GM19455 (cell line): ENCODE measurements around the gene DLG5.
A peak's percentile ranks its signal among the peaks of the same experiment; 100 is the strongest.

Experiments
- ATAC-seq: cut with Tn5 transposase; IDR thresholded peaks from one replicate; pipeline ENCODE4 v1.9.1; 2021; ENCODE audit not compliant: unreplicated experiment

Gene DLG5, protein sequence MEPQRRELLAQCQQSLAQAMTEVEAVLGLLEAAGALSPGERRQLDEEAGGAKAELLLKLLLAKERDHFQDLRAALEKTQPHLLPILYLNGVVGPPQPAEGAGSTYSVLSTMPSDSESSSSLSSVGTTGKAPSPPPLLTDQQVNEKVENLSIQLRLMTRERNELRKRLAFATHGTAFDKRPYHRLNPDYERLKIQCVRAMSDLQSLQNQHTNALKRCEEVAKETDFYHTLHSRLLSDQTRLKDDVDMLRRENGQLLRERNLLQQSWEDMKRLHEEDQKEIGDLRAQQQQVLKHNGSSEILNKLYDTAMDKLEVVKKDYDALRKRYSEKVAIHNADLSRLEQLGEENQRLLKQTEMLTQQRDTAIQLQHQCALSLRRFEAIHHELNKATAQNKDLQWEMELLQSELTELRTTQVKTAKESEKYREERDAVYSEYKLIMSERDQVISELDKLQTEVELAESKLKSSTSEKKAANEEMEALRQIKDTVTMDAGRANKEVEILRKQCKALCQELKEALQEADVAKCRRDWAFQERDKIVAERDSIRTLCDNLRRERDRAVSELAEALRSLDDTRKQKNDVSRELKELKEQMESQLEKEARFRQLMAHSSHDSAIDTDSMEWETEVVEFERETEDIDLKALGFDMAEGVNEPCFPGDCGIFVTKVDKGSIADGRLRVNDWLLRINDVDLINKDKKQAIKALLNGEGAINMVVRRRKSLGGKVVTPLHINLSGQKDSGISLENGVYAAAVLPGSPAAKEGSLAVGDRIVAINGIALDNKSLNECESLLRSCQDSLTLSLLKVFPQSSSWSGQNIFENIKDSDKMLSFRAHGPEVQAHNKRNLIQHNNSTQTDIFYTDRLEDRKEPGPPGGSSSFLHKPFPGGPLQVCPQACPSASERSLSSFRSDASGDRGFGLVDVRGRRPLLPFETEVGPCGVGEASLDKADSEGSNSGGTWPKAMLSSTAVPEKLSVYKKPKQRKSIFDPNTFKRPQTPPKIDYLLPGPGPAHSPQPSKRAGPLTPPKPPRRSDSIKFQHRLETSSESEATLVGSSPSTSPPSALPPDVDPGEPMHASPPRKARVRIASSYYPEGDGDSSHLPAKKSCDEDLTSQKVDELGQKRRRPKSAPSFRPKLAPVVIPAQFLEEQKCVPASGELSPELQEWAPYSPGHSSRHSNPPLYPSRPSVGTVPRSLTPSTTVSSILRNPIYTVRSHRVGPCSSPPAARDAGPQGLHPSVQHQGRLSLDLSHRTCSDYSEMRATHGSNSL (N-terminal part only)

DNA sequence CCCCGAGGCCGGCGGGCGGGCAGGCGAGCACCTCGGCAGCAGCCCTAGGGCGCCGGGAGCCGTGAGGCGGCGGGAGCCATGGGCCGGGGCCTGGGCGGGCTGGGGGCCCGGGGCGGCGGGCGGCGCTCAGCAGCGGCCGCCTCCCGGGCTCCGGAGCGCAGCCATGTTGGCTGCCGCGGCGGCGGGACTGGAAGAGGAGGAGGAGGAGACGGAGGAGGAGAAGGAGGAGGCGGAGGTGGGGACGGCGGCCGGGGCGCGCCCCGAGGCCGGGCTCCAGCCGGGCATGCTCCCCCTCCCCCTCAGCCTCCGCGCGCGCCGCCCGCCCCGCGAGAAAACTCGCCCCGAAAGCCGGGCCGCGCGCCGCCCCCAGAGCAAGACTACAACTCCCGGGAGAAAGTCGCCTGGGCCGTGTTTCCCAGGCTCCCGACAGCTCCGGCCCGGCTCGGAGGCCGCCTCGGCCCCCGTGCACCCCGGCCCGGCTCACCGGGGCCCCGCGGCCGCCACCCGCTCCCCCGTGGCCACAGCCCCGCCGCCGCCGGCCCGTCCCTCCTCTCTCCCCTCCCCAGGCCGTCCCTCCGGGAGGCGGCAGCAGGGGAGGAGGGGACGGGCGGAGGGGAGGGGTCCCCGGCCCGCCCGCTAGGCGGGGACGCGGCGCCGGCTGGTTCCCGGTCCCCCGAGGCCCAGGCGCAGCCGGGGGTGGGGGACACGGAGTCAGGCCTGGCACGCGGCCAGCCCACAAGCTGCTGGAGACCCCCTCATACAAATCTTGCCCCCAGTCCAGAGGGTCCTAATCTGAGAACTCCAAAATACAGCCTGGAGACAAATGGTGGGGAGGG lies at the start of gene DLG5:
TSS of gene DLG5 (minus strand) at position 190 of the 836 bp plus-strand sequence. CDS start 235 bp downstream, outside the sequence.
- peak; percentile 64 for ATAC-seq

DNA sequence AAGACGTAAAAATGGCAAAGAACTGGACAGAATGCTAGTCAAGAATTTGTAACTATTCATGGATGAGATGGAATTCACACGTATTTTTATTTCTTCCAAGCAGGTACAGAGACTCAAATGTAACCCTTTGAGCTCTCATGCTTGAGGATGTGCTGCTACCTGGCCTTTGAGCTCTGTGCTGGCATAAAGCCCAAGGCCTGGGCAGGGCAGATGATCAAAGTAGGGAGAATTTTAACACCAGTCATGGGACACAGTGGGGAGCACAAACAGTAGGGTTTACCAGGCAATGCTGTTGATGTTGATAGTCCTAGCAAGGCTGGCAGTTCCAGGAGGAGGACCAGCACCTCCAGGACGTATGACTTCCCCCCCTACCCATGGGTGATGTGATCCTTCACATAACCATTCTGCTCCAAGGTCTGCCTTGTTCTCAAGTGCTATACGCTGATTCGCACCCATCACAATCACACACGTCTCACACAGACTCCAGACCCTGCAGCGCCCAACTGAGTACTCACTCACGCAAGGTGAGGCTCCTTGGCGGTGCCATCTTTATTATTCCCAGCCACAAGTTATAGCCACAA lies 48.6 kb upstream of the DLG5 start:
- no peak for ATAC-seq

DNA sequence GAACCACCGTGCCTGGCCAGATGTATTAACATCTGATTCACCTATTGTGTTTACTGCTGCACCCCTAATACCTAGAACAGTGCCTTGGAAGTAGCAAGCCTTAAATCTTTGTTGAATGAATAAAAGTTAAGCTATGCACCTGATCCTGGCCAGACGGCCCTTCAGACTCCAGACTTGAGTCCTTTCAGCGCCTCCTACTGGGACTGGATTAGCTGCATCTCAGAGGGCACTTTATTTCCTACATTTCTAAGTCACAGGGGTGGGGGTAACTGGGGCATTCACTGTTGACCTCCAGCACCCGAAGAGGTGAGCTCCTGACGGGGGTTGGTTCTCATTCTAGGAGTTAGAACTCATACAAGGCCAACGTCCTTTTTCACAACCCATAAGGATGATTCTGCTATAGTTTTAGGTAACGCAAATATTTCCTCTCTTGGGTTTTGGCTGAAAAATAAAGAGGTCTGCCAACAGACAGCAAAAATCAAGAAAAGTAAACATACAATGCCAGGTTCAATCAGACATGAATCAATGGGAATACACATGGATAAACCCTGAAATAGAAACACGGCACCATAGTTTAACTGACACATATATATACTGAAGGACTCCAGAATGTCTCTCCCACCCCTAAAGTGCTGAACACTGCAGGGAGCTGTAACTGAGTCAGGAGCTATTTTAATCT lies 48.0 kb upstream of the DLG5 start:
- ATAC-seq, result no peak

DNA sequence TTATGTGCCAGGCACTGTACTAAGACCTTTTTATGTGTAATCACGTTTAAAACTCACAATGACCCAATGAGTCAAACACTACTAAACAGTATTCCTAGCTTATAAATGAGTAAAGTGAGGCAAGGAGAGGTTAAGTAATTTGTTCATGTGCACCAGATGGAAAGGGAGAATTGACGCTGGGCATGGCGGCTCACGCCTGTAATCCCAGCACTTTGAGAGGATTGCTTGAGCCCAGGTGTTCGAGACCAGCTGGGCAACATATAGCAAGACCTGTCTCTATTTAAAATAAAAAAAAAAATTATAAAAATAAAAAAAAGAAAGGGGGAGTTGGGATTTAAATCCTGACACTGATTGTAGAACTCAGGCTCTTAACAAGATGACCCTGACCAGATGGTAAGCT lies 46.7 kb upstream of the DLG5 start:
- ATAC-seq, result no peak

DNA sequence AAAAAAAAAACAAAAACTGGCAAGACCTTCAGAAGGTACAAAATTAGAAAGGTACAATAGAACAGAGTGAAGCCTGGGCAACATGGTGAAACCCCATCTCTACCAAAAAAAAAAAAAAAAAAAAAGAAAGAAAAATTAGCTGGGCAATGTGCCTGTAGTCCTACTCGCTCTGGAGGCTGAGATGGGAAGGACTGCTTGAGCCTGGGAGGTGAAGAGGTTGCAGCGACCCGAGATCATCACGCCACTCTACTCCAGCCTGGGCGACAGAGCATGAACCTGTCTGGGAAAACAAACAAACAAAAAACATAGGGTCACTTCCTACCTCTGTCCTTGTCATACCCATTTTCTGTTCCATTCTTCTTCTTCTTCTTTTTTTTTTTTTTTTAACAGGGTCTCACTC lies 45.6 kb upstream of the DLG5 start:
- ATAC-seq, result no peak

DNA sequence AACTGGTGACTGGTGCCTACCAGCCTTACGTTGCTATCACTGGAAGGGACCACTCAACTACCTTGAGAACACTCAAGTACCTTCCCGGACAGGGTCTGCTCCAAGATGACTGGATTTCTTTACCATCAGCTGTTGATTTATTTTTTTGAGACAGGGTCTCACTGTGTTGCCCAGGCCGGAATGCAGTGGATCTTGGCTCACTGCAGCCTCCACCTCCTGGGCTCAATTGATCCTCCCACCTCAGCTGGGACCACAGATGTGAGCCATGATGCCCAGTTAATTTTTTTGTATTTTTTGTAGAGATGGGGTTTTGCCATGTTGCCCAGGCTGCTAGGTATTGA lies 45.2 kb upstream of the DLG5 start:
- no peak for ATAC-seq

DNA sequence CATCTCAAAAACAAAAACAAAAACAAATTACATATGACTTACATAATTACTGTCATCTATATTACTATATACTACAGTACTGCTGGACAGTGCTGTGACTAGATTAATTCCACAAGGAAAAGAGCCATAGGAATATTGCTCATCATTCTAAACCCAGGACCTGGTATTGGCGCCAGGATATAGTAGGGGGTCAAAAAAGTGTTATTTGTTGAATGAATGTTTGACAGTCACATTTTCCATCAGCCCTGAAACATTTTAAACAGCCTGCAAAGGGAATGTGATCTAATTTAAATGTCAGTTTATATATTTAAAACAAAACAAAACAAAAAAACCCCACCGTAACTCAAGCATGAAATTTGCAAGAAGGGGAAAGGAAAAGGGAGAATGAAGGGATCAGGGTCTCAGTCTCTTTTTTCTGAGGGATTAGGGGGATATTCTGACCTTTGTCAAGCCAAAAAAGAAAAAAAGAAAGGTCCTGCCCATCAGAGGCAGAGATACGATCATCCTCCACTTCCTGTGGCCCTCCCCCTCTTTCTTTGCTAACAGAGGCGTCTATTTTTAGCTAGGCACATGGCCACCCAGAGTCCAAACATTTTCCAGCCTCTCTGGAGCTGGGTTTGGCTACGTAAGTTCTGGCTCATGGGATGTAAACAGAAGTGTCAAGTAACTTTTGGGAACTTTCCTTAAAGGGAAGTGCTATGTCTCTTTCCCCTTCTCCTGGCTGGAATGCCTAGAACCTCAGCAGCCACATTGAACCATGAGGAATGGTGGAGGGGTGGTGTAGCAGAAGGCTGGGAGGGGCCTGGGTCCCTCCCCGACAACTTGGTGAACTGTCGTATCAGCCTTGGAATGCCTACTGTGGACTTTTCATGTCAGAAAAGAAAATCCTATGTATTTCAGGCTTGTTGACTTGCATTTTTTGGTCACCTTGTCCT lies 44.6 kb upstream of the DLG5 start:
- no peak for ATAC-seq

DNA sequence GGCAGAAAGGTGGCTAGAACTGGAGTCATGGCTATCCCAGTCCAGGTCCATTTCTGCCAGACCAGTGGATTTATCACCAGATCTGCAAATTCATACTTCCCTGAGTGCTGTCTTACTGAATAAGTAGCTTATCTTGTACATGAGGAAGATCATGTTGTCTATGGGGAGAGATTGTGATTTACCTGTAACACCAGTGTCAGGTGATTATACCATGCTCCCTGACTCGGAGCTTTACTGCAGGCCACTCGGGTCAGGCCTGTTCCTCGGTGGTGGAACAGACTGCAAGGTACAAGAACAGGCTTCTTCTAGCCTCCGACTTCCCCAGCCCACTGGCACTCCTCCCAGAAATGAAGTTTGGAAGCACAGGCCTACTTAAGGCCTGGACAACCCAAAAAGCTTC lies 42.6 kb upstream of the DLG5 start:
- no peak for ATAC-seq

DNA sequence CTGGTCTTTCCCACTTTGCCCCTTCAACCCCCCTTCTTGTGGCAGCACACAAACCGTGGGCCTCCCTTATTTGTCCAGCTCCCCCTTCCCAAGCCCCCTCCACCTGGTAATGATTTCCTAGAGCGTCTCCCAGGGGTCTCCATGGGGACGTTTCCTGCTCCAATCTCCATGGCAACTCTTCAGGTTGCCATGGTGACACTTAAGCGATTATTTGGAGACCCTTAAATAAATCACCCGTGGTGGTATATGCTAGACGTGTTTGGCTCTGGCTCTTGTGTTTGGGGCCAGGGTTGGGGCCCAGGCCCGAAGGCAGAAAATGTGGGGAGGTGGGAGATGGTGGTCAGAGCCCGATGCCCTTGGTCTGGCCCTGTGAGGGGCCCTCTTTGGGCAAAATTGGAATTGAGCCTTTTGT lies 41.1 kb upstream of the DLG5 start:
- ATAC-seq, result no peak

DNA sequence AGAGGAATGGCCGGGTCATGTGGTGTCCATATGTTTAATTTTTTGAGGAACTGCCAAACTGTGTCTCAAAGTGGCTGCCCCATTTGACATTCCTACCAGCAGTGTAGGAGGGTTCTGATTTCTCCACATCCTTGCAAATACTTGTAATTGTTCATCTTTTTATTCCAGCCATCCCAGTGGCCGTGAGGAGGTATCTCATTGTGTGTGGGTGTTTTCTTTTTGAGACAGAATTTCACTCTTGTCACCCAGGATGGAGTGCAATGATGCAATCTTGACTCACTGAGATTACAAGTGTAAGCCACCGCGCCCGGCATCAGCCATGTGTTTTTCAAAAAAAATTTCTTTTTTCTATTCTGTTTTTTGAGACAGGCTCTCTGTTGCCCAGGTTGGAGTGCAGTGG lies 38.7 kb upstream of the DLG5 start:
- no peak for ATAC-seq

DNA sequence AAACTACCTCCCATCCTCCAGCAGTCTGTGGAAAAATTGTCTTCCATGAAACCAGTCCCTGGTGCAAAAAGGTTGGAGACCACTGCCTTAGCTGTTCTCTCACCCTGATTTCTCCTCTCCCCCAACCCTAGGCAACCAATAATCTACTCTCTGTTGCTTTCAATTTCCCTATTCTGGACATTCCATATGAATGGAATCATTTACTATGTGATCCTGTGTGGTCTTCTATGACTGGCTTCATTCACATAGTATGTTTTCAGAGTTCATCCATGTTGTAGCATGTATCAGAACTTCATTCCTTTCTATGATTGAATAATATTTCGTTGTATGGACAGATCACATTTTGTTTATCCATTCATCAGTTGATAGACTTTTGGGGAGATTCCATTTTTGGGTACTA lies 38.3 kb upstream of the DLG5 start:
- no peak for ATAC-seq

DNA sequence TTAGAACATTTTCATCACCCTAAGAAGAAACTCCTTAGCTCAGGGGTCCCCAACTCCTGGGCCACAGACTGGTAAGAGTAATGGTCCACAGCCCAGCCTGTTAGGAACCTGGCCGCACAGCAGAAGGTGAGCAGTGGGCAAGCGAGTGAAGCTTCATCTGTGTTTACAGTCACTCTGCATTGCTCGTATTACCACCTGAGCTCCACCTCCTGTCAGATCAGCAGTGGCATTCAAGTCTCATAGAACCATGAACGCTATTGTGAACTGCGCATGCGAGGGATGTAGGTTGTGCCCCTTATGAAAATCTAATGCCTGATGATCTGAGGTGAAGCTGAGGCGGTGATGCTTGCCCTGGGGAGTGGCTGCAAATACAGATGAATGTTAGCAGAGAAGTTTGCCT lies 37.3 kb upstream of the DLG5 start:
- no peak for ATAC-seq

DNA sequence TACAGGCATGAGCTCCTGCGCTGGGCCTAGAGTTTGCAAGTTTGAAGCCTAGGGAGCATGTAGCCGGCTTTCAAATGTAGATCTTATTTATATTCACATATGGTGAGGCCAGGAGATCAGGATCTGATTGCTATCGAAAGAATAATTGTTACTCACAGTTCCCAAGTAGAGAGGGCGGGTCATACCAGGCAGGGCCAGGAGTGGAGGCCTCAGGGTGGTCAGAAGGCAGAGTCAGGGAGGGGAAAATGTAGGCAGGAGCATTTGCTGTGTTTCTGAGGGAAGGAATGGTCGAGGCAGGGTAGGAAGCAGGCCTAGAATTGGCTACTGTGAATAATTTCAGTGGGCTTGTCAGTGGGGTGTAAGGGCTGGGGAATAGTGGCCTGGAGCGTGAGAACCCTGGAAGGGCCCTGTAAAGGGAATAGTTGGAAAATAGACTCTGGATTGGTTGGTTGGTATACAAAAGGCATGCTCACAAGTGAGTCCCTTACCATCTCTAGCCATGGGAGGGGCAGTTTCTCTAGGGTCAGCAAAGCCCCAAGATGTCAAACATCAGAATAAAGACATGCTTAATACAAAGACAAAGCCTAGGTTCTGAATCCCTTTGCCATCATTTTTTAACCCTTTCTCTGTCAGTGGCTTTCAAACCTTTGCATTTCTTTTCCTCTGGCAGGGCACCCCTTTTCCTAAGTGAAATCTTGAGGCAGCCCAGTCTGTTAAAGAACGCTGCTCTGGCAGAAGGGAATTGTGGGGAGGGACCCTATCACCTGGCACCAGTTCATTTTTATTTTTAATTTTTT lies 36.0 kb upstream of the DLG5 start:
- ATAC-seq, result no peak

DNA sequence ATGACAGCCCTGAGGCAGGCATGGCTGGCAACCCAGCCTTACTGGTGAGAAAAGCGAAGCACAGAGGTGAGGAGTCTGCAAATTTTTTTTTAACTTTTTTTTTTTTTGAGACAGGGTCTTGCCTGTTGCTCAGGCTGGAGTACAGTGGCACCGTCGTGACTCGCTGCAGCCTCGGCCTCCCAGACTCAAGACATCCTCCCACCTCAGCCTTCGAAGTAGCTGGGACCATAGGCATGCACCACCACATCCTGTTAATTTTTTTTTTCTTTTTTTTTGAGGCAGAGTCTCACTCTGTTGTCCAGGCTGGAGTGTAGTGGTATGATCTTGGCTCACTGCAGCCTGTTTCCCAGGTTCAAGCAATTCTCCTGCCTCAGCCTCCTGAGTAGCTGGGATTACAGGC lies 35.1 kb upstream of the DLG5 start:
- no peak for ATAC-seq

DNA sequence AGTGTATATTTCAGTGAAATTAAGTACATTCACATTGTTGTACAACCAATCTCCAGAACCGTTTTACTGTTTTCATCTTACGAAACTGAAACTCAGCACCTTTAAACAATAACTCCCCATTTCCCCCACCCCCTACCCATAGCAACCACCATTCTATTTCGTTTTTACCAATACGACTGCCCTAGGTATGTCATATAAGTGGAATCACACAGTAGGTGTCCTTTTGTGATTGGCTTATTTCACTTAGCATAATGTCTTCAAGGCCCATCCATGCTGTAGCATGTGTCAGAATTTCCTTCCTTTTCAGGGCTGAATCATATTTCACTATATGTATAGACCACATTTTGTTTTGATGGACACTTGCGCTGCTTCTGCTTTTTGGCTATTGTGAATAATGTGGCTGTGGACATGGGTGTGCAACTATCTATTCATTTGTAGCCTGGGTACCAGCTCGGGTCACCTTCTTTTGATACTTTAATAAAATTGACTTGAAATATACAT lies 34.3 kb upstream of the DLG5 start:
- ATAC-seq, result no peak

DNA sequence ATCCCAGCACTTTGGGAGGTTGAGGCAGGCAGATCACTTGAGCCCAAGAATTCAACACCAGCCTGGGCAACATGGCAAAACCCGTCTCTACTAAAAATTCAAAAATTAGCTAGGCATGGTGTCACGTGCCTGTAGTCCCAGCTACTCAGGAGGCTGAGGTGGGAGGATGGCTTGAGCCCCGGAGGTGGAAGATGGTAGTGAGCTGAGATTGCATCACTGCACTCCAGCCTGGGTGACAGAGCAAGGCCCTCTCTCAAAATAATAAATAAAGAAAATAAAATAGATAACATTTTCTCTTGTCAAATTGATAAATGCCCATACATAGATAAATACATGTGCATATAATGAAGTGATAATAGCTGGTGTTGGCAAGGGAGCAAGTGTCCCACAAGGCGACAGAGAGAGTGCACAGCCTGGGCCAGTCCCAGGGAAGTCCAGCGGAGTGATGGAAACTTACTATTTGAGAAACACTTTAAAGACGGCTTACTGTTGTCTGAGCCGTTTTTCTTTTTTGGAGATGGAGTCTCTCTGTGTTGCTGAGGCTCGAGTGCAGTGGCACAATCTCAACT lies 33.4 kb upstream of the DLG5 start:
- no peak for ATAC-seq

DNA sequence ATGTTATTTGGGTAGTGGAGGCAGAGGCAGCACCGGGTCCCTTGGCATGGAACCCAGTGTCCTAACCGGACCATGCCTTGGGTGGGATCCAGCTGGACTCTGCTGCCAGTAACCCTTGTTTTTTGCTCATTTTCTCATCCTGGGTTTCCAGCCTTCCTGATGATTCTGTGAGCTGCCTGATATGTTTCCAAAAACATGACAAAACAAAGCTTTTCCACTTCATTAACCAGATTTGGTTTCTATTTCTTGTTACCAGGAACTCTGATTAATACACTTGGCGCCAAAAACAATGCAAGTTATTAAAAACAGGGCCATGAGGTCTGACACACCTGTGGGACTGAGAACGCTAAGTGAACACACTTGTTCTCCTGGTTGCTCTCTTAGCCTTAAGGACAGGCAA lies 32.8 kb upstream of the DLG5 start:
- ATAC-seq, result no peak
